Measurements from ENCODE around the gene RRP1.
"Not testable (repeated sequence)": the region's sequence is repeated elsewhere in the genome, so short reads cannot be mapped to it uniquely, and the experiment has no call there.

RRP1 gene

GRCh38 chr21:43824333-43825241, 35.2 kb downstream of the RRP1 start:
- intact Hi-C loops (cut with DNase I) = no loop called here

GRCh38 chr21:43825242-43825935, 36.0 kb downstream of the RRP1 start:
- DNase-seq = no peak
- intact Hi-C loops (cut with DNase I) = no loop called here

More at GRCh38 chr21:43824333-43825241, 35.2 kb downstream of the RRP1 start:
- DNase-seq = peak in 30 of 42 donors; percentile 23 to 88 (median 60)

GRCh38 chr21:43825936-43826622, 36.7 kb downstream of the RRP1 start:
- DNase-seq = no peak
- intact Hi-C loops (cut with DNase I) = no loop called here

GRCh38 chr21:43826623-43826974, 37.2 kb downstream of the RRP1 start:
- intact Hi-C loops (cut with DNase I) = no loop called here
- DNase-seq = no peak

GRCh38 chr21:43827015-43827611, 37.7 kb downstream of the RRP1 start:
- intact Hi-C loops (cut with DNase I) = no loop called here
- DNase-seq = peak in 27 of 42 donors; percentile 14 to 79 (median 49)

GRCh38 chr21:43829161-43829560, 39.8 kb downstream of the RRP1 start:
- DNase-seq = no peak
- intact Hi-C loops (cut with DNase I) = no loop called here

- peak in 6 of 42 donors; percentile 26 to 51 (median 34) for DNase-seq
- intact Hi-C loops (cut with DNase I) = no loop called here
Observed at GRCh38 chr21:43829575-43830119, 40.3 kb downstream of the RRP1 start.

GRCh38 chr21:43832158-43832550, 42.8 kb downstream of the RRP1 start:
- intact Hi-C loops (cut with DNase I) = no loop called here
- no peak for DNase-seq

GRCh38 chr21:43832648-43833047, 43.3 kb downstream of the RRP1 start:
- intact Hi-C loops (cut with DNase I) = no loop called here
- no peak for DNase-seq

GRCh38 chr21:43834146-43834905, 44.9 kb downstream of the RRP1 start:
- no peak for DNase-seq
- intact Hi-C loops (cut with DNase I) = no loop called here

GRCh38 chr21:43835050-43835449, 45.7 kb downstream of the RRP1 start:
- intact Hi-C loops (cut with DNase I) = no loop called here
- DNase-seq = no peak

- no peak for DNase-seq
- intact Hi-C loops (cut with DNase I) = no loop called here
Observed at GRCh38 chr21:43835861-43836260, 46.5 kb downstream of the RRP1 start.

- no peak for DNase-seq
Observed at GRCh38 chr21:43836616-43837015, 47.2 kb downstream of the RRP1 start.

GRCh38 chr21:43840259-43840658, 50.9 kb downstream of the RRP1 start:
- intact Hi-C loops (cut with DNase I) = no loop called here
- no peak for DNase-seq

More at GRCh38 chr21:43836616-43837015, 47.2 kb downstream of the RRP1 start:
- intact Hi-C loops (cut with DNase I) = no loop called here

GRCh38 chr21:43842742-43843141, 53.4 kb downstream of the RRP1 start:
- DNase-seq = no peak

GRCh38 chr21:43844906-43845305, 55.5 kb downstream of the RRP1 start:
- DNase-seq; intact Hi-C loops (cut with DNase I): not testable (repeated sequence)

More at GRCh38 chr21:43842742-43843141, 53.4 kb downstream of the RRP1 start:
- intact Hi-C loops (cut with DNase I) = no loop called here

GRCh38 chr21:43845386-43845785, 56.0 kb downstream of the RRP1 start:
- intact Hi-C loops (cut with DNase I) = no loop called here
- DNase-seq = no peak

- intact Hi-C loops (cut with DNase I) = no loop called here
- DNase-seq = no peak
Observed at GRCh38 chr21:43846430-43846829, 57.1 kb downstream of the RRP1 start.
